HUES48 (cell line): ENCODE measurements around the gene WDR64.
"Not testable (repeated sequence)": the region's sequence is repeated elsewhere in the genome, so short reads cannot be mapped to it uniquely, and the experiment has no call there.

Experiments
- H3K27ac ChIP-seq: one replicate; pipeline ENCODE4 v1.7.0; 2013; ENCODE audit warnings: low read depth, low read length, inconsistent platforms
- H3K27me3 ChIP-seq: 2 replicates; pipeline ENCODE4 v1.6.1; 2013; ENCODE audit warnings: mild to moderate bottlenecking, low read length; ENCODE audit not compliant: control insufficient read depth, insufficient read depth
- H3K36me3 ChIP-seq: 2 replicates; pipeline ENCODE4 v1.6.1; 2013; ENCODE audit warnings: low read length; ENCODE audit not compliant: control insufficient read depth, insufficient read depth
- H3K4me1 ChIP-seq: 2 replicates; pipeline ENCODE4 v1.6.1; 2013; ENCODE audit warnings: mild to moderate bottlenecking, low read length; ENCODE audit not compliant: control insufficient read depth, insufficient read depth
- H3K4me3 ChIP-seq: 2 replicates; pipeline ENCODE4 v1.5.1; 2013; ENCODE audit warnings: mild to moderate bottlenecking, low read depth, low read length
- H3K9ac ChIP-seq: 2 replicates; pipeline ENCODE4 v1.6.1; 2013; ENCODE audit warnings: mild to moderate bottlenecking, low read depth, low read length, moderate library complexity
- H3K9me3 ChIP-seq: 2 replicates; pipeline ENCODE4 v1.6.1; 2013; ENCODE audit warnings: low read length; ENCODE audit not compliant: control insufficient read depth, insufficient read depth

Gene WDR64

GRCh38 chr1:241800640-241801039, 148.6 kb downstream of the WDR64 start:
- Histone ChIP-seq H3K36me3 (no peaks in the 10 kb centered on the region), H3K4me3 (no peak overlapping the region), H3K4me1 (no peaks in the 10 kb centered on the region), H3K9ac (no peak overlapping the region), H3K27me3 (no peaks in the 10 kb centered on the region), H3K27ac (no peak overlapping the region), H3K9me3 (no peaks in the 10 kb centered on the region)

GRCh38 chr1:241802863-241803262, 150.8 kb downstream of the WDR64 start:
- H3K9ac ChIP-seq = no peak overlapping the region
- no peaks in the 10 kb centered on the region for H3K27me3 ChIP-seq
- H3K4me3 ChIP-seq = no peak overlapping the region
- no peak overlapping the region for H3K27ac ChIP-seq
- H3K36me3 ChIP-seq = no peaks in the 10 kb centered on the region
- H3K9me3 ChIP-seq = no peaks in the 10 kb centered on the region
- H3K4me1 ChIP-seq = no peaks in the 10 kb centered on the region

GRCh38 chr1:241804706-241805105, 152.6 kb downstream of the WDR64 start:
- not testable (repeated sequence) for H3K9me3 ChIP-seq, H3K4me1 ChIP-seq, H3K9ac ChIP-seq

GRCh38 chr1:241808265-241808664, 156.2 kb downstream of the WDR64 start:
- H3K36me3 ChIP-seq = no peaks in the 10 kb centered on the region
- no peak overlapping the region for H3K4me3 ChIP-seq
- no peaks in the 10 kb centered on the region for H3K4me1 ChIP-seq
- H3K27me3 ChIP-seq = no peaks in the 10 kb centered on the region
- H3K9ac ChIP-seq = no peak overlapping the region
- H3K9me3 ChIP-seq = no peaks in the 10 kb centered on the region
- H3K27ac ChIP-seq = no peak overlapping the region

More at GRCh38 chr1:241804706-241805105, 152.6 kb downstream of the WDR64 start:
- H3K27ac ChIP-seq, H3K36me3 ChIP-seq, H3K27me3 ChIP-seq, H3K4me3 ChIP-seq: not testable (repeated sequence)

- H3K9me3 ChIP-seq = no peaks in the 10 kb centered on the region
- no peak overlapping the region for H3K27ac ChIP-seq
- no peak overlapping the region for H3K4me3 ChIP-seq
- no peaks in the 10 kb centered on the region for H3K27me3 ChIP-seq
- H3K9ac ChIP-seq = no peak overlapping the region
- no peaks in the 10 kb centered on the region for H3K36me3 ChIP-seq
- H3K4me1 ChIP-seq = no peaks in the 10 kb centered on the region
These were observed 158.8 kb downstream of the WDR64 start for GRCh38 chr1:241810769-241811405.

- H3K36me3 ChIP-seq = no peaks in the 10 kb centered on the region
- no peak overlapping the region for H3K4me3 ChIP-seq
These were observed 161.8 kb downstream of the WDR64 start for GRCh38 chr1:241813768-241814320.

GRCh38 chr1:241816008-241816407, 163.9 kb downstream of the WDR64 start:
- Histone ChIP-seq H3K27ac (no peak overlapping the region), H3K36me3 (no peaks in the 10 kb centered on the region), H3K4me3 (no peak overlapping the region), H3K9me3 (no peaks in the 10 kb centered on the region), H3K9ac (no peak overlapping the region), H3K4me1 (no peaks in the 10 kb centered on the region), H3K27me3 (no peaks in the 10 kb centered on the region)

More at GRCh38 chr1:241813768-241814320, 161.8 kb downstream of the WDR64 start:
- Histone ChIP-seq H3K27me3 (no peaks in the 10 kb centered on the region), H3K4me1 (no peaks in the 10 kb centered on the region), H3K27ac (no peak overlapping the region), H3K9ac (no peak overlapping the region), H3K9me3 (no peaks in the 10 kb centered on the region)

GRCh38 chr1:241817331-241817792, 165.3 kb downstream of the WDR64 start:
- H3K9ac ChIP-seq = no peak overlapping the region
- H3K9me3 ChIP-seq = no peaks in the 10 kb centered on the region
- no peaks in the 10 kb centered on the region for H3K27me3 ChIP-seq
- H3K4me1 ChIP-seq = no peaks in the 10 kb centered on the region
- H3K36me3 ChIP-seq = no peaks in the 10 kb centered on the region
- no peak overlapping the region for H3K27ac ChIP-seq
- H3K4me3 ChIP-seq = no peak overlapping the region

GRCh38 chr1:241817956-241818612, 166.0 kb downstream of the WDR64 start:
- no peaks in the 10 kb centered on the region for H3K36me3 ChIP-seq
- no peaks in the 10 kb centered on the region for H3K4me1 ChIP-seq
- H3K27ac ChIP-seq = no peak overlapping the region
- H3K9me3 ChIP-seq = no peaks in the 10 kb centered on the region
- H3K9ac ChIP-seq = no peak overlapping the region
- no peaks in the 10 kb centered on the region for H3K27me3 ChIP-seq
- no peak overlapping the region for H3K4me3 ChIP-seq

GRCh38 chr1:241819340-241819866, 167.3 kb downstream of the WDR64 start:
- Histone ChIP-seq H3K4me3 (no peak overlapping the region), H3K27ac (no peak overlapping the region), H3K9ac (no peak overlapping the region), H3K27me3 (no peaks in the 10 kb centered on the region), H3K9me3 (no peaks in the 10 kb centered on the region), H3K4me1 (no peaks in the 10 kb centered on the region), H3K36me3 (no peaks in the 10 kb centered on the region)

GRCh38 chr1:241821363-241821762, 169.3 kb downstream of the WDR64 start:
- Histone ChIP-seq H3K9ac (no peak overlapping the region), H3K36me3 (no peaks in the 10 kb centered on the region), H3K4me1 (no peaks in the 10 kb centered on the region), H3K27ac (no peak overlapping the region), H3K4me3 (no peak overlapping the region), H3K9me3 (no peaks in the 10 kb centered on the region), H3K27me3 (no peaks in the 10 kb centered on the region)
